Measurements from ENCODE around the gene NDUFS2. TPM values are rescaled to one million over a fixed set of nuclear protein-coding genes. Genes with fewer than 3 reads are reported as not detected.
A peak's percentile ranks its signal among the peaks of the same experiment; 100 is the strongest.

NDUFS2 gene
- total RNA-seq, 1 experiment from 2014 or later, result 94.9 TPM

DNA sequence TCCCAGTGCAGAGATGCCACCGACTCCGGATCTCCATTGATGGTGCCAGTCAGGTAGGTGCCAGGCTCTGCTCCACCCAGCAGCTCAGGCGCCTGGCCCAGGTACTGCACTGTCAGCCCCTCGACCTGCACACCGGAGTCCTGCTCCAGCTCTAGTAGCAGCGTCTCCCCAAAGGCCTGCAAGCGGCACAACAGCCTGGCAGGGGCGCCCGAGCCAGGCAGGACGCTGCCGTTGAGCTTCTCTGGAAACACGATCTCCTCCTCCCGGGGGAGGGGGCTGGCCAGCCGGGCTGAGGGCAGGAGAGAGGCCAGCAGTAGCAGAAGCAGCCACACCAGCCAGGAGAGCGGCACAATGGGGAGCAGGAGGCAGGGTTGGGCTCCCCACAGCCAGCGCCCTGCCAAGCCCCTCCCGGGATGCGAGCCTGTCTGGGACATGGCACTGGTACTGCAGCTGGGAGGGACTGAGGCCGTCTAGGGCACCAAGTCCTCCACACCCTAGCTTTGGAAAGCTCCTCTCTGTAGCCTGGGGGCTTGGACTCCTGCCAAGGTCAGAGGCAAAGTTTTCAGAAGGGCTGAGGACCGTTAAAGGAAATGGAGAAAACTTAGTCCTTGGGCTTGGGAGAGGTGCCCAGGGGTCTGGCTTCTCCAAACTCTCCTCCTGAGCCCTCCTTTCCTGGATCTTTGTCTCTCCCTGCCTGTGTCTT is 3.8 kb upstream of the NDUFS2 start:
- ATAC-seq (no peak), DNase-seq (ENCODE audit: low read depth, low spot score) (no peak)
- in situ Hi-C loops (cut with HindIII; ENCODE audit: low pct_unique_long_range_greater_than_20kb, low sequenced_read_pairs) (no loop called here), intact Hi-C loops (cut with micrococcal nuclease; ENCODE audit: unreplicated experiment) (no loop called here)
- BruUV-seq (replicated peaks), result no TSS peak
- TF ChIP-seq POLR2AphosphoS5 (IDR thresholded peaks at IDR 0.05; ENCODE audit: low read depth, low read length) (no peak), SIN3A (IDR thresholded peaks at IDR 0.05; ENCODE audit: borderline replicate concordance, insufficient read depth, low read depth, low read length) (no peak), CTCF (IDR thresholded peaks at IDR 0.05) (no peak), TCF7L2 (IDR thresholded peaks at IDR 0.05; ENCODE audit: low read depth, low read length) (no peak)
- TF ChIP-seq, protein P1, sequence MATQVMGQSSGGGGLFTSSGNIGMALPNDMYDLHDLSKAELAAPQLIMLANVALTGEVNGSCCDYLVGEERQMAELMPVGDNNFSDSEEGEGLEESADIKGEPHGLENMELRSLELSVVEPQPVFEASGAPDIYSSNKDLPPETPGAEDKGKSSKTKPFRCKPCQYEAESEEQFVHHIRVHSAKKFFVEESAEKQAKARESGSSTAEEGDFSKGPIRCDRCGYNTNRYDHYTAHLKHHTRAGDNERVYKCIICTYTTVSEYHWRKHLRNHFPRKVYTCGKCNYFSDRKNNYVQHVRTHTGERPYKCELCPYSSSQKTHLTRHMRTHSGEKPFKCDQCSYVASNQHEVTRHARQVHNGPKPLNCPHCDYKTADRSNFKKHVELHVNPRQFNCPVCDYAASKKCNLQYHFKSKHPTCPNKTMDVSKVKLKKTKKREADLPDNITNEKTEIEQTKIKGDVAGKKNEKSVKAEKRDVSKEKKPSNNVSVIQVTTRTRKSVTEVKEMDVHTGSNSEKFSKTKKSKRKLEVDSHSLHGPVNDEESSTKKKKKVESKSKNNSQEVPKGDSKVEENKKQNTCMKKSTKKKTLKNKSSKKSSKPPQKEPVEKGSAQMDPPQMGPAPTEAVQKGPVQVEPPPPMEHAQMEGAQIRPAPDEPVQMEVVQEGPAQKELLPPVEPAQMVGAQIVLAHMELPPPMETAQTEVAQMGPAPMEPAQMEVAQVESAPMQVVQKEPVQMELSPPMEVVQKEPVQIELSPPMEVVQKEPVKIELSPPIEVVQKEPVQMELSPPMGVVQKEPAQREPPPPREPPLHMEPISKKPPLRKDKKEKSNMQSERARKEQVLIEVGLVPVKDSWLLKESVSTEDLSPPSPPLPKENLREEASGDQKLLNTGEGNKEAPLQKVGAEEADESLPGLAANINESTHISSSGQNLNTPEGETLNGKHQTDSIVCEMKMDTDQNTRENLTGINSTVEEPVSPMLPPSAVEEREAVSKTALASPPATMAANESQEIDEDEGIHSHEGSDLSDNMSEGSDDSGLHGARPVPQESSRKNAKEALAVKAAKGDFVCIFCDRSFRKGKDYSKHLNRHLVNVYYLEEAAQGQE (IDR thresholded peaks at IDR 0.05; ENCODE audit: insufficient read depth in 1 of 2, low read depth in 2 of 2, low read length in 1 of 2), result no peak
- POLR2A ChIA-PET, result no interaction called here
- CTCF ChIA-PET, result no interaction called here
- Histone ChIP-seq H3K27me3 (ENCODE audit: control insufficient read depth, insufficient read depth, low read length) (no peaks in the 10 kb centered on the region), H3K4me1 (ENCODE audit: control insufficient read depth, insufficient read depth, low read length) (peaks cover 38% of the 10 kb centered on the region), H3K36me3 (ENCODE audit: control insufficient read depth, insufficient read depth, low read length) (no peaks in the 10 kb centered on the region; the same call in 1 of the 2 replicates), H3K9me3 (ENCODE audit: control insufficient read depth, insufficient read depth, low read depth, low read length) (no peaks in the 10 kb centered on the region), H3K4me3 (ENCODE audit: low read depth in 2 of 2, low read length in 2 of 2) (peak overlapping the region in 1 of 2 experiments; percentile 14; a peak in 1 of 4 replicates), H3K27ac (ENCODE audit: low read length) (peak overlapping the region; percentile 31; the same call in 1 of the 2 replicates)

- no peak for ATAC-seq
- no peaks in the 10 kb centered on the region for H3K27me3 ChIP-seq (ENCODE audit: control insufficient read depth, insufficient read depth, low read length)
- CTCF ChIA-PET, result interaction anchor here (0.5 kb wide), 1 partner anchor 139 kb away, joined by 12 read pairs; no protein-coding TSS in a partner anchor
- H3K4me3 ChIP-seq (ENCODE audit: low read depth in 2 of 2, low read length in 2 of 2), result peak within 1 kb of the TSS in 1 of 2 experiments; percentile 14; a peak in 1 of 4 replicates
- in situ Hi-C loops (cut with HindIII; ENCODE audit: low pct_unique_long_range_greater_than_20kb, low sequenced_read_pairs), result no loop called here
- peak within 1 kb of the TSS; percentile 31; the same call in 1 of the 2 replicates for H3K27ac ChIP-seq (ENCODE audit: low read length)
- TF ChIP-seq POLR2AphosphoS5 (IDR thresholded peaks at IDR 0.05; ENCODE audit: low read depth, low read length) (no peak), SIN3A (IDR thresholded peaks at IDR 0.05; ENCODE audit: borderline replicate concordance, insufficient read depth, low read depth, low read length) (no peak), CTCF (IDR thresholded peaks at IDR 0.05) (no peak), TCF7L2 (IDR thresholded peaks at IDR 0.05; ENCODE audit: low read depth, low read length) (no peak)
- TF ChIP-seq, protein P1 (IDR thresholded peaks at IDR 0.05; ENCODE audit: insufficient read depth in 1 of 2, low read depth in 2 of 2, low read length in 1 of 2), result no peak
- no TSS peak for BruUV-seq (replicated peaks)
- H3K36me3 ChIP-seq (ENCODE audit: control insufficient read depth, insufficient read depth, low read length), result no peaks in the 10 kb centered on the region; the same call in 1 of the 2 replicates
- H3K4me1 ChIP-seq (ENCODE audit: control insufficient read depth, insufficient read depth, low read length), result peaks cover 38% of the 10 kb centered on the region
- DNase-seq (ENCODE audit: low read depth, low spot score), result no peak
- intact Hi-C loops (cut with micrococcal nuclease; ENCODE audit: unreplicated experiment), result no loop called here
- no peaks in the 10 kb centered on the region for H3K9me3 ChIP-seq (ENCODE audit: control insufficient read depth, insufficient read depth, low read depth, low read length)
- POLR2A ChIA-PET, result no interaction called here
Measured at GRCh38 chr1:161198897-161199431, 3.2 kb upstream of the NDUFS2 start, which contains the start of gene ADAMTS4. TSS of gene ADAMTS4 (minus strand) at chr1:161199054. CDS start at chr1:161198627, 427 bp downstream.
